CD4-positive, alpha-beta T cell (primary cell): ENCODE results near the gene CST7. TPM values are rescaled to one million over a fixed set of nuclear protein-coding genes. Genes with fewer than 3 reads are reported as not detected.

ENCODE experiments used
- ATAC-seq: fragments of 200-7000 bp; cut with Tn5 transposase; one replicate; pipeline ENCODE4 v1.10.0; 2022; ENCODE audit warnings: mild to moderate bottlenecking; ENCODE audit not compliant: poor library complexity
- CTCF ChIA-PET: fragments of 350-600 bp; sonication (Branson Sonifier 250); formaldehyde crosslinking; loops from one replicate; lab custom pipeline; 2021; ENCODE audit warnings: antibody characterized with exemption, inconsistent platforms; lab: Charles Lee
- POLR2A ChIA-PET: fragments of 350-600 bp; sonication (Branson Sonifier 250); formaldehyde crosslinking; loops from one replicate; lab custom pipeline; 2021; ENCODE audit warnings: antibody characterized with exemption, inconsistent platforms; lab: Charles Lee
- DNase-seq, 14 experiments: peaks; one replicate each; pipeline ENCODE4 v3.0.0-alpha.2; 2013 to 2020; ENCODE audit warnings: mixed read lengths in 2 of 14
- H3K27ac ChIP-seq, 2 donors: one replicate each; pipeline versions ENCODE4 v1.5.1 to v1.7.0; 2013; ENCODE audit warnings: low read length in 2 of 2, low read depth in 1 of 2, mild to moderate bottlenecking in 1 of 2
- H3K27me3 ChIP-seq, 2 experiments: 1 replicate in 1 of 2; 2 replicates in 1 of 2; pipeline versions ENCODE4 v1.6.1 to v1.7.0; 2013; ENCODE audit warnings: low read length in 2 of 2, control low read depth in 1 of 2, mild to moderate bottlenecking in 1 of 2, moderate library complexity in 1 of 2; ENCODE audit not compliant: insufficient read depth in 2 of 2, control insufficient read depth in 1 of 2
- H3K36me3 ChIP-seq: one replicate; pipeline ENCODE4 v1.6.1; 2013; ENCODE audit warnings: low read length, control low read depth; ENCODE audit not compliant: insufficient read depth
- H3K4me1 ChIP-seq: one replicate; pipeline ENCODE4 v1.6.1; 2013; ENCODE audit warnings: low read length, control low read depth; ENCODE audit not compliant: insufficient read depth
- H3K4me3 ChIP-seq: one replicate; pipeline ENCODE4 v1.5.1; 2013; ENCODE audit warnings: mild to moderate bottlenecking, low read length, moderate library complexity
- H3K9me3 ChIP-seq, 2 experiments: 1 replicate in 1 of 2; 2 replicates in 1 of 2; pipeline versions ENCODE4 v1.6.1 to v1.7.0; 2013; ENCODE audit warnings: low read length in 2 of 2, mild to moderate bottlenecking in 2 of 2, control low read depth in 1 of 2, moderate library complexity in 1 of 2; ENCODE audit not compliant: control insufficient read depth in 1 of 2, insufficient read depth in 1 of 2
- H3K27ac Mint-ChIP-seq: one replicate; pipeline ENCODE4 v1.8.0; 2020; ENCODE audit warnings: mixed read lengths
- H3K27me3 Mint-ChIP-seq: one replicate; pipeline ENCODE4 v1.8.0; 2021; ENCODE audit warnings: mixed read lengths
- H3K36me3 Mint-ChIP-seq: one replicate; pipeline ENCODE4 v1.8.0; 2021; ENCODE audit warnings: low read depth, mixed read lengths
- H3K4me1 Mint-ChIP-seq: one replicate; pipeline ENCODE4 v1.8.0; 2021; ENCODE audit warnings: low read depth, mixed read lengths
- H3K4me3 Mint-ChIP-seq: one replicate; pipeline ENCODE4 v1.8.0; 2020; ENCODE audit warnings: mild to moderate bottlenecking, mixed read lengths
- H3K9me3 Mint-ChIP-seq: one replicate; pipeline ENCODE4 v1.8.0; 2020; ENCODE audit warnings: mixed read lengths
- CTCF ChIP-seq: fragments of 200-600 bp; IDR thresholded peaks from one replicate; pipeline ENCODE4 v1.8.0; 2022; ENCODE audit warnings: antibody characterized with exemption, mild to moderate bottlenecking
- intact Hi-C, 2 experiments: fragments of 100-400 bp; cut with DNase I in 1 of 2; cut with micrococcal nuclease in 1 of 2; formaldehyde crosslinking; loops; one replicate each; pipeline versions ENCODE4 v1.15.1 to v1.9.0; 2023 to 2025; cut with DNase I, micrococcal nuclease
- total RNA-seq, 174 experiments: library from RNA in 2 of 174; stranded (reverse) in 2 of 174; gene quantifications; one replicate each; pipeline ENCODE4 v1.2.3 and lab custom pipeline; 2021 to 2026

The CST7 gene
- total RNA-seq, 2 experiments from 2014 or later, result 3.2 to 4.4 TPM

GRCh38 chr20:24965065-24965919, 16.2 kb downstream of the CST7 start:
- Histone ChIP-seq H3K4me3 (no peak overlapping the region), H3K27me3 (no peaks in the 10 kb centered on the region), H3K4me1 (peaks cover 36% of the 10 kb centered on the region), H3K9me3 (no peaks in the 10 kb centered on the region), H3K36me3 (peaks cover 91% of the 10 kb centered on the region), H3K27ac (no peak overlapping the region)
- intact Hi-C loops, result loop anchor here in 1 of 2 experiments (10.0 kb wide), 1 partner anchor 330 kb away; no protein-coding TSS in a partner anchor
- no peak for ATAC-seq
- H3K36me3 Mint-ChIP-seq, result peaks cover 97% of the 10 kb centered on the region
- H3K9me3 Mint-ChIP-seq, result no peaks in the 10 kb centered on the region
- ChIA-PET POLR2A (no interaction called here), CTCF (no interaction called here)
- peak in 2 of 14 experiments; percentile 6 to 28 for DNase-seq
- H3K4me3 Mint-ChIP-seq, result no peak overlapping the region
- no peaks in the 10 kb centered on the region for H3K27me3 Mint-ChIP-seq
- H3K4me1 Mint-ChIP-seq, result no peaks in the 10 kb centered on the region
- no peak for TF ChIP-seq CTCF
- H3K27ac Mint-ChIP-seq, result no peak overlapping the region

- CTCF ChIA-PET, result no interaction called here
- Histone ChIP-seq H3K27me3 (no peaks in the 10 kb centered on the region), H3K9me3 (no peaks in the 10 kb centered on the region), H3K36me3 (peaks cover 90% of the 10 kb centered on the region), H3K4me1 (peaks cover 27% of the 10 kb centered on the region), H3K4me3 (no peak overlapping the region), H3K27ac (no peak overlapping the region)
- Mint-ChIP-seq H3K4me3 (no peak overlapping the region), H3K36me3 (peaks cover 97% of the 10 kb centered on the region), H3K4me1 (no peaks in the 10 kb centered on the region), H3K27ac (no peak overlapping the region), H3K27me3 (no peaks in the 10 kb centered on the region), H3K9me3 (no peaks in the 10 kb centered on the region)
- DNase-seq (peak in 1 of 14 experiments; percentile 15), ATAC-seq (no peak)
- intact Hi-C loops, result loop anchor here in 1 of 2 experiments (10.0 kb wide), 1 partner anchor 332 kb away; no protein-coding TSS in a partner anchor
- TF ChIP-seq CTCF, result no peak
- POLR2A ChIA-PET, result no interaction called here
Measured at GRCh38 chr20:24966317-24967012, 17.4 kb downstream of the CST7 start.

DNA sequence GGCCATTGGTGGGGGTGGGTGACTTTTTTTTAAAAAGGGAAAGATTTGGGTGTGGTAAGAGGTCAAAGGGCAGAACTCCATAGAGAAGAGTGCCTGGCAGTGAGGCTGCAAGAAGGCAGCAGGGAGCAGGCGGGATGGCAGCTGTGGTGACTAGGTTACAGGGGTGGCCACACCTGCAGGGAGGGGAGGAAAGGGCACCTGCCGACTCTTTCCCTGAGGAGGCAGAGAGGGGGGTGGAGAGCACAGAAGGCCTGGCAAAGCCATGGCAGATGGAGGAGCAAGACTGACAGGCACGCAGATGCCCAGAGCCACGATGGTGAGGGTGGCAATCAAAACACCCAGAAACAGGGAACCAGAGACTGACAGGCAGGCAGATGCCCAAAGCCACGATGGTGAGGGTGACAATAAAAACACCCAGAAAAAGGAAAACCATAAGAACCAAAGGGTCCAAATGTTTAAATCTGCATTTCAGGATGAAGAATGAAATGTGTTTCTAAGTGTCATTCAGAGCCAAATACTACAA, 19.3 kb downstream of the CST7 start:
- Histone ChIP-seq H3K27ac (no peak overlapping the region), H3K4me1 (peaks cover 13% of the 10 kb centered on the region), H3K9me3 (no peaks in the 10 kb centered on the region), H3K27me3 (no peaks in the 10 kb centered on the region), H3K4me3 (no peak overlapping the region), H3K36me3 (peaks cover 90% of the 10 kb centered on the region)
- ATAC-seq, result no peak
- no peaks in the 10 kb centered on the region for H3K9me3 Mint-ChIP-seq
- TF ChIP-seq CTCF, result no peak
- ChIA-PET POLR2A (no interaction called here), CTCF (no interaction called here)
- peak in 2 of 14 experiments; percentile 11 to 17 for DNase-seq
- intact Hi-C loops, result loop anchor here in 1 of 2 experiments (10.0 kb wide), 1 partner anchor 334 kb away; no protein-coding TSS in a partner anchor
- no peak overlapping the region for H3K4me3 Mint-ChIP-seq
- no peak overlapping the region for H3K27ac Mint-ChIP-seq
- H3K4me1 Mint-ChIP-seq, result no peaks in the 10 kb centered on the region
- H3K36me3 Mint-ChIP-seq, result peaks cover 95% of the 10 kb centered on the region
- no peaks in the 10 kb centered on the region for H3K27me3 Mint-ChIP-seq
